ENCODE results near the gene DEFB132.
"Not testable (repeated sequence)": the region's sequence is repeated elsewhere in the genome, so short reads cannot be mapped to it uniquely, and the experiment has no call there.

DEFB132 gene

GRCh38 chr20:257419-257818 lies at the start of gene DEFB132:
DEFB132 (plus strand) TSS chr20:257724; CDS start chr20:257779, 55 bp downstream.
- in situ Hi-C loops (cut with MboI; ENCODE audit: low sequenced_read_pairs), result no loop called here

- in situ Hi-C loops (cut with MboI; ENCODE audit: low sequenced_read_pairs), result no loop called here
Observed at GRCh38 chr20:208942-209566, 48.5 kb upstream of the DEFB132 start.

GRCh38 chr20:210809-211502 lies 46.6 kb upstream of the DEFB132 start:
- in situ Hi-C loops (cut with MboI; ENCODE audit: low sequenced_read_pairs), result no loop called here

GRCh38 chr20:214383-214782 lies 43.1 kb upstream of the DEFB132 start:
- in situ Hi-C loops (cut with MboI; ENCODE audit: low sequenced_read_pairs), result no loop called here

GRCh38 chr20:215796-216195 lies 41.7 kb upstream of the DEFB132 start:
- in situ Hi-C loops (cut with MboI; ENCODE audit: low sequenced_read_pairs), result no loop called here

GRCh38 chr20:217266-217665 lies 40.3 kb upstream of the DEFB132 start:
- in situ Hi-C loops (cut with MboI; ENCODE audit: low sequenced_read_pairs), result no loop called here

GRCh38 chr20:219290-220115 lies 38.0 kb upstream of the DEFB132 start:
- in situ Hi-C loops (cut with MboI; ENCODE audit: low sequenced_read_pairs), result no loop called here

GRCh38 chr20:221258-221830 lies 36.2 kb upstream of the DEFB132 start:
- in situ Hi-C loops (cut with MboI; ENCODE audit: low sequenced_read_pairs), result no loop called here

- in situ Hi-C loops (cut with MboI; ENCODE audit: low sequenced_read_pairs), result not testable (repeated sequence)
Observed at GRCh38 chr20:225879-226278, 31.6 kb upstream of the DEFB132 start.

- in situ Hi-C loops (cut with MboI; ENCODE audit: low sequenced_read_pairs), result no loop called here
Observed at GRCh38 chr20:226958-227357, 30.6 kb upstream of the DEFB132 start, which contains the start of gene DEFB129. DEFB129 (plus strand) TSS chr20:227258; CDS start chr20:227289, 31 bp downstream.

GRCh38 chr20:227439-228105 lies 30.0 kb upstream of the DEFB132 start:
- in situ Hi-C loops (cut with MboI; ENCODE audit: low sequenced_read_pairs), result no loop called here

- in situ Hi-C loops (cut with MboI; ENCODE audit: low sequenced_read_pairs), result no loop called here
Observed at GRCh38 chr20:235891-236290, 21.6 kb upstream of the DEFB132 start.

GRCh38 chr20:237489-237888 lies 20.0 kb upstream of the DEFB132 start:
- in situ Hi-C loops (cut with MboI; ENCODE audit: low sequenced_read_pairs), result no loop called here

- in situ Hi-C loops (cut with MboI; ENCODE audit: low sequenced_read_pairs), result no loop called here
Observed at GRCh38 chr20:237929-238328, 19.6 kb upstream of the DEFB132 start.

- in situ Hi-C loops (cut with MboI; ENCODE audit: low sequenced_read_pairs), result no loop called here
Observed at GRCh38 chr20:242905-243304, 14.6 kb upstream of the DEFB132 start.

- in situ Hi-C loops (cut with MboI; ENCODE audit: low sequenced_read_pairs), result no loop called here
Observed at GRCh38 chr20:251354-251753, 6.2 kb upstream of the DEFB132 start.

GRCh38 chr20:252801-253200 lies 4.7 kb upstream of the DEFB132 start:
- in situ Hi-C loops (cut with MboI; ENCODE audit: low sequenced_read_pairs), result no loop called here

GRCh38 chr20:253447-253846 lies 4.1 kb upstream of the DEFB132 start:
- in situ Hi-C loops (cut with MboI; ENCODE audit: low sequenced_read_pairs), result not testable (repeated sequence)

GRCh38 chr20:258269-258858 lies 840 bp downstream of the DEFB132 start:
- in situ Hi-C loops (cut with MboI; ENCODE audit: low sequenced_read_pairs), result no loop called here

- in situ Hi-C loops (cut with MboI; ENCODE audit: low sequenced_read_pairs), result no loop called here
Observed at GRCh38 chr20:258963-259362, 1.4 kb downstream of the DEFB132 start.

Data from HL-60/S4 treated with retinoic acid at 250 ng/mL for 4 days and 3 days (cell line).